ENCODE results near the gene PTGES3L. TPM values are rescaled to one million over a fixed set of nuclear protein-coding genes. Genes with fewer than 3 reads are reported as not detected.

The PTGES3L gene
- total and polyA plus RNA-seq, 8 donors = 0.12 to 1.0 (median 0.29) TPM

DNA sequence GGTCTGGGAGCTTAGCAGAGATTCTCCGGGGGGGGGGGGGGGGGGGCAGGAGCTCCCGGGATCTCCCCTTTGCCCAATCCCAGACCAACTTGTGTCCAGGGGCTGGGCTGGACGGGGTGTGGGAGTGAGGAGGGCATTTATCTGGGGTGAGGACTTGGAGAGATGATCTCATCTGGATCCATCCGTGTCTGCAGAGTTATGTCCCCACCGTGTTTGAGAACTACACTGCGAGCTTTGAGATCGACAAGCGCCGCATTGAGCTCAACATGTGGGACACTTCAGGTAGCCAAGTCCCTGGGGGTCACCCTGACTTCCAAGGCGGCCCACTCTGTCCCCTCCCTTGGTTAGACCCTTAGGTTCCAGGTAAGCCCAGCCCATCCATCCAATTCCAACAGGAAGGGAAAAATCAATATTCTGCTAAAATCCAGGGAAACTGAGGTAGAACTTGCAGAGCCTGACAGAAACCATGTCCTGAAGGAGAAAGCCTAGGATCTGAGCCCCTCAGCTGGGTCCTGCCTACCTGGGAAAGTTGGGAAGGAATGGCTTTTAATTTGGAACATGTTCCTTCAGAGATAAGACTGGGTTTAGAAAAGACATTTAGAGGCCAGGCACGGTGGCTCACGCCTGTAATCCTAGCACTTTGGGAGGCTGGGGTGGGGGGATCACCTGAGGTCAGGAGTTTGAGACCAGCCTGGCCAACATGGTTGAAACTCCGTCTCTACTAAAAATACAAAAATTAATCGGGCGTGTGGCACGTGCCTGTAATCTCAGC lies 46.1 kb upstream of the PTGES3L start:
- intact Hi-C loops (cut with DNase I) = no loop called here
- H3K27me3 ChIP-seq = no peaks in the 10 kb centered on the region
- H3K36me3 ChIP-seq = no peaks in the 10 kb centered on the region
- H3K4me3 ChIP-seq = no peak overlapping the region
- peaks cover 5 to 8% (median 7%) of the 10 kb centered on the region in 3 donors for H3K4me1 ChIP-seq
- no peaks in the 10 kb centered on the region for H3K9me3 ChIP-seq
- no peak for ATAC-seq
- WGBS, 2 donors = 53 to 59% methylated on average over 15 to 16 of the region's 16 CpGs
- no peak for DNase-seq
- no peak overlapping the region for H3K27ac ChIP-seq
- TF ChIP-seq, protein P1, sequence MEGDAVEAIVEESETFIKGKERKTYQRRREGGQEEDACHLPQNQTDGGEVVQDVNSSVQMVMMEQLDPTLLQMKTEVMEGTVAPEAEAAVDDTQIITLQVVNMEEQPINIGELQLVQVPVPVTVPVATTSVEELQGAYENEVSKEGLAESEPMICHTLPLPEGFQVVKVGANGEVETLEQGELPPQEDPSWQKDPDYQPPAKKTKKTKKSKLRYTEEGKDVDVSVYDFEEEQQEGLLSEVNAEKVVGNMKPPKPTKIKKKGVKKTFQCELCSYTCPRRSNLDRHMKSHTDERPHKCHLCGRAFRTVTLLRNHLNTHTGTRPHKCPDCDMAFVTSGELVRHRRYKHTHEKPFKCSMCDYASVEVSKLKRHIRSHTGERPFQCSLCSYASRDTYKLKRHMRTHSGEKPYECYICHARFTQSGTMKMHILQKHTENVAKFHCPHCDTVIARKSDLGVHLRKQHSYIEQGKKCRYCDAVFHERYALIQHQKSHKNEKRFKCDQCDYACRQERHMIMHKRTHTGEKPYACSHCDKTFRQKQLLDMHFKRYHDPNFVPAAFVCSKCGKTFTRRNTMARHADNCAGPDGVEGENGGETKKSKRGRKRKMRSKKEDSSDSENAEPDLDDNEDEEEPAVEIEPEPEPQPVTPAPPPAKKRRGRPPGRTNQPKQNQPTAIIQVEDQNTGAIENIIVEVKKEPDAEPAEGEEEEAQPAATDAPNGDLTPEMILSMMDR (IDR thresholded peaks at IDR 0.05) = no peak
- no peak for FAIRE-seq

DNA sequence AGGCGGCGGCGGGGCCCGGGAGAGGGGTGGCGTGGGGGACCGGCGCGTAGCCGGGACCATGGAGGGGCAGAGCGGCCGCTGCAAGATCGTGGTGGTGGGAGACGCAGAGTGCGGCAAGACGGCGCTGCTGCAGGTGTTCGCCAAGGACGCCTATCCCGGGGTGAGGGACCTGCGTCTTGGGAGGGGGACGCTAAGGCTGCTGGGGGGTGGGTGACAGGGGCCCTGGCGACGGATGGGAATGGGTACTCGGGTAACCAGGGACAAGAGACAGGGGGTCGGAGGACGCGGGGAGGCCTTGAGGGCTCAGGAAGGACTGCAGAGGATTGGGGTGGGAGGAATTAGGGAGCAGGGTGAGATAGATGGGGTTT lies 45.4 kb upstream of the PTGES3L start:
- FAIRE-seq (no peak), DNase-seq (peak in 1 of 6 donors; percentile 81), ATAC-seq (no peak)
- TF ChIP-seq, protein P1 (IDR thresholded peaks at IDR 0.05) = no peak
- intact Hi-C loops (cut with DNase I) = no loop called here
- 6 to 8% methylated on average over 21 to 27 of the region's 27 CpGs for WGBS, 2 donors
- Histone ChIP-seq H3K27me3 (no peaks in the 10 kb centered on the region), H3K4me3 (peak overlapping the region in 2 of 4 donors; percentile 46 to 50), H3K4me1 (peaks cover 5 to 8% (median 7%) of the 10 kb centered on the region in 3 donors), H3K27ac (no peak overlapping the region), H3K9me3 (no peaks in the 10 kb centered on the region), H3K36me3 (no peaks in the 10 kb centered on the region)

- FAIRE-seq = no peak
- H3K4me1 ChIP-seq = peaks cover 5 to 8% (median 7%) of the 10 kb centered on the region in 3 donors
- H3K4me3 ChIP-seq = peak within 1 kb of the TSS; percentile 17 to 50 (median 38)
- TF ChIP-seq, protein P1 (IDR thresholded peaks at IDR 0.05) = peak; percentile 23 to 40 (median 32)
- intact Hi-C loops (cut with DNase I) = no loop called here
- peak; percentile 82 to 89 (median 86) for DNase-seq
- no peaks in the 10 kb centered on the region for H3K9me3 ChIP-seq
- H3K36me3 ChIP-seq = no peaks in the 10 kb centered on the region
- peak within 1 kb of the TSS; percentile 15 to 45 (median 34) for H3K27ac ChIP-seq
- peak; percentile 62 to 82 (median 72) for ATAC-seq
- 1% methylated on average over 50 to 61 of the region's 61 CpGs for WGBS, 2 donors
- H3K27me3 ChIP-seq = no peaks in the 10 kb centered on the region
These were observed 44.8 kb upstream of the PTGES3L start, which contains the start of gene RND2 for GRCh38 chr17:43024407-43025289. Gene RND2, plus strand, starts transcription at chr17:43025231. Its CDS starts 117 bp downstream, at chr17:43025348.

GRCh38 chr17:43021741-43022512 lies 42.0 kb upstream of the PTGES3L start, which contains the start of gene VAT1:
Gene VAT1, minus strand, starts transcription at chr17:43022385. Its CDS starts 63 bp downstream, at chr17:43022322.
- Histone ChIP-seq H3K36me3 (no peaks in the 10 kb centered on the region), H3K4me1 (peaks cover 5 to 12% (median 7%) of the 10 kb centered on the region in 3 donors), H3K4me3 (peak within 1 kb of the TSS; percentile 53 to 93 (median 84)), H3K27ac (peak within 1 kb of the TSS; percentile 52 to 85 (median 64)), H3K9me3 (no peaks in the 10 kb centered on the region), H3K27me3 (no peaks in the 10 kb centered on the region)
- peak; percentile 77 to 87 (median 79) for ATAC-seq
- DNase-seq = peak; percentile 75 to 92 (median 82)
- 0 to 1% methylated on average over 66 to 80 of the region's 80 CpGs for WGBS, 2 donors
- no peak for FAIRE-seq
- TF ChIP-seq, protein P1 (IDR thresholded peaks at IDR 0.05) = no peak
- intact Hi-C loops (cut with DNase I) = no loop called here
